K562 (cell line): ENCODE data around the gene PACC1. TPM values are rescaled to one million over a fixed set of nuclear protein-coding genes. Genes with fewer than 3 reads are reported as not detected.
A peak's percentile ranks its signal among the peaks of the same experiment; 100 is the strongest.

Experiments
- ATAC-seq: fragments of 200-7000 bp; cut with Tn5 transposase; 3 replicates; pipeline ENCODE4 v1.9.1; 2020; ENCODE audit warnings: moderate library complexity
- BruUV-seq: library from RNA; stranded (reverse); fragments of 400-500 nt; replicated peaks from 2 replicates; lab custom pipeline; 2021; lab: Mats Ljungman, UMichigan
- CTCF ChIA-PET: fragments of 300-600 bp; formaldehyde crosslinking; extraction: SDS; loops from one replicate; lab custom pipeline; 2021; ENCODE audit warnings: low intra/inter-chr PET ratio; lab: Yijun Ruan, JAX
- POLR2A ChIA-PET: fragments of 300-600, 350-650 bp; sonication (Branson Sonifier 250); formaldehyde crosslinking; extraction: SDS; loops from one replicate; lab custom pipeline; 2021; ENCODE audit warnings: antibody characterized with exemption, inconsistent platforms; lab: Yijun Ruan, JAX
- DNase-seq, 4 experiments: peaks; one replicate each; pipeline versions ENCODE4 v3.0.0 to v3.0.0-alpha.2; 2011 to 2018; ENCODE audit warnings: low spot score in 3 of 4, mixed read lengths in 3 of 4; ENCODE audit errors: extremely low read depth in 1 of 4
- FAIRE-seq: peaks from 2 replicates; lab custom pipeline; 2011; peaks lifted over from hg19 to GRCh38; lab: Jason Lieb, UNC
- H2AFZ ChIP-seq: 2 replicates; pipeline ENCODE4 v1.6.0; 2011; ENCODE audit warnings: low read depth, low read length, control low read depth, inconsistent platforms
- H3K27ac ChIP-seq: fragments of 200-600 bp; 3 replicates; pipeline ENCODE4 v1.8.0; 2011; ENCODE audit warnings: low read depth, mild to moderate bottlenecking, control low read depth, inconsistent platforms, low read length, moderate library complexity, mixed read lengths; ENCODE audit errors: extremely low read depth
- H3K27me3 ChIP-seq, 2 experiments: fragments of 300-600 bp in 1 of 2; 2 replicates in 1 of 2; 3 replicates in 1 of 2; pipeline versions ENCODE4 v1.6.0 to v1.8.0; 2011; ENCODE audit warnings: inconsistent platforms in 2 of 2, low read length in 2 of 2, mild to moderate bottlenecking in 1 of 2, mixed read lengths in 1 of 2, moderate library complexity in 1 of 2; ENCODE audit not compliant: control insufficient read depth in 2 of 2, insufficient read depth in 2 of 2
- H3K36me3 ChIP-seq: fragments of 300-600 bp; 3 replicates; pipeline ENCODE4 v1.8.0; 2011; ENCODE audit warnings: mild to moderate bottlenecking, low read length, inconsistent platforms; ENCODE audit not compliant: control insufficient read depth, insufficient read depth
- H3K4me1 ChIP-seq, 2 experiments: fragments of 200-600 bp in 1 of 2; replicated peaks in 1 of 2; 2 replicates in 1 of 2; 3 replicates in 1 of 2; pipeline versions ENCODE4 v1.5.1 to v1.8.0; 2011; ENCODE audit warnings: inconsistent platforms in 2 of 2, low read length in 2 of 2, mild to moderate bottlenecking in 1 of 2, mixed read lengths in 1 of 2, moderate library complexity in 1 of 2; ENCODE audit not compliant: control insufficient read depth in 2 of 2, insufficient read depth in 2 of 2
- H3K4me2 ChIP-seq: 2 replicates; pipeline ENCODE4 v1.6.1; 2011; ENCODE audit warnings: low read length, control low read depth, inconsistent platforms, mixed read lengths; ENCODE audit not compliant: insufficient read depth
- H3K4me3 ChIP-seq: fragments of 200-600 bp; sonication (generic), shearing (Covaris generic); 2 replicates; pipeline ENCODE4 v1.5.1; 2016; ENCODE audit warnings: control low read depth, inconsistent platforms
- H3K79me2 ChIP-seq: fragments of 200-600 bp; 3 replicates; pipeline ENCODE4 v1.8.0; 2011; ENCODE audit warnings: low read length, inconsistent platforms; ENCODE audit not compliant: control insufficient read depth, insufficient read depth
- H3K9ac ChIP-seq, 2 experiments: 2 replicates each; pipeline versions ENCODE4 v1.6.0 to v1.6.1; 2011; ENCODE audit warnings: low read depth in 2 of 2, low read length in 2 of 2, control low read depth in 1 of 2, inconsistent platforms in 1 of 2, mild to moderate bottlenecking in 1 of 2, mixed read lengths in 1 of 2; ENCODE audit not compliant: insufficient read depth in 1 of 2
- H3K9me1 ChIP-seq: one replicate; pipeline ENCODE4 v1.6.0; 2011; ENCODE audit warnings: inconsistent platforms, mild to moderate bottlenecking, low read length, moderate library complexity; ENCODE audit not compliant: control insufficient read depth, insufficient read depth
- H3K9me3 ChIP-seq: replicated peaks from 2 replicates; pipeline ENCODE4 v1.5.1; 2011; ENCODE audit warnings: low read depth, low read length, inconsistent platforms; ENCODE audit not compliant: control insufficient read depth, insufficient read depth
- H4K20me1 ChIP-seq: replicated peaks from 2 replicates; pipeline ENCODE4 v1.6.1; 2011; ENCODE audit warnings: low read length, inconsistent platforms, mixed read lengths; ENCODE audit not compliant: control insufficient read depth, insufficient read depth
- BCOR ChIP-seq: fragments of 450-650 bp; IDR thresholded peaks from 2 replicates; pipeline ENCODE4 v1.6.1; 2016
- NONO ChIP-seq, 2 experiments: fragments of 200-400 bp in 1 of 2; fragments of 450-650 bp in 1 of 2; formaldehyde crosslinking in 1 of 2; IDR thresholded peaks; 2 replicates each; pipeline ENCODE4 v1.6.1; 2017; ENCODE audit warnings: low read depth in 2 of 2, mild to moderate bottlenecking in 2 of 2, moderate library complexity in 2 of 2, low read length in 1 of 2
- RBM25 ChIP-seq: fragments of 200-400 bp; formaldehyde crosslinking; IDR thresholded peaks from 2 replicates; pipeline ENCODE4 v1.6.1; 2018; ENCODE audit warnings: low read length, low read depth, moderate library complexity; ENCODE audit not compliant: severe bottlenecking
- ZNF354B ChIP-seq: fragments of 250-450 bp; sonication (Bioruptor Pico); IDR thresholded peaks from 2 replicates; pipeline ENCODE4 v1.4.0; 2020
- ZNF507 ChIP-seq: conservative IDR thresholded peaks from 2 replicates; pipeline ENCODE4 v1.6.1; 2017; ENCODE audit warnings: missing genetic modification characterization, missing compliant biosample characterization
- WGBS: fragments of 100-300 bp; shearing (Covaris generic); methylation state at CpG from one replicate; pipeline ENCODE4 v1.1.6; 2016; ENCODE audit warnings: low coverage, mixed read lengths; ENCODE audit not compliant: insufficient coverage; ENCODE audit errors: missing lambda C conversion rate; 5-methylcytosine and 5-hydroxymethylcytosine counted together
- in situ Hi-C: fragments of 300-500 bp; cut with MboI; formaldehyde crosslinking; loops from 4 replicates; pipeline ENCODE4 v1.15.0; 2018; ENCODE audit warnings: inconsistent platforms, mixed read lengths
- intact Hi-C: fragments of 100-400 bp; cut with micrococcal nuclease; formaldehyde crosslinking; loops from 2 replicates; pipeline ENCODE4 v1.14.2; 2022
- polyA plus RNA-seq, 8 experiments: library from polyadenylated mRNA; depleted of rRNA in 4 of 8; stranded (reverse) in 5 of 8; unstranded in 3 of 8; fragments of >200 nt; fragmentation: Nextera tagmentation in 2 of 8; fragmentation: Illumina TruSeq in 1 of 8; extraction: Ambion mirVana in 2 of 8; extraction: Trizol in 1 of 8; gene quantifications; 2 replicates each; pipeline versions ENCODE4 v1.2.1 to v1.2.3, GENCODE V29; 2011 to 2014; ENCODE audit warnings: inconsistent platforms in 1 of 8, missing spikeins in 1 of 8
- total RNA-seq, 7 experiments: library from RNA; depleted of rRNA in 6 of 7; stranded (reverse); fragments of >200 nt in 6 of 7; fragmentation: Illumina TruSeq in 2 of 7; extraction: Trizol in 2 of 7; gene quantifications; 2 replicates each; pipeline versions ENCODE4 v1.2.1 to v1.2.3, GENCODE V29; 2011 to 2021; ENCODE audit warnings: low replicate concordance in 1 of 7
- TF ChIP-seq, protein P1 (sequence below): fragments of 250-450 bp; sonication (Bioruptor Pico); IDR thresholded peaks from 2 replicates; pipeline ENCODE4 v1.4.0; 2020; ENCODE audit warnings: mild to moderate bottlenecking, moderate library complexity

PACC1 gene
- total and polyA plus RNA-seq, 9 of the 15 experiments (the other 6 are each of a cell fraction or from before 2014, with no cell fraction given) = 7.1 to 19.3 (median 14.9) TPM

DNA sequence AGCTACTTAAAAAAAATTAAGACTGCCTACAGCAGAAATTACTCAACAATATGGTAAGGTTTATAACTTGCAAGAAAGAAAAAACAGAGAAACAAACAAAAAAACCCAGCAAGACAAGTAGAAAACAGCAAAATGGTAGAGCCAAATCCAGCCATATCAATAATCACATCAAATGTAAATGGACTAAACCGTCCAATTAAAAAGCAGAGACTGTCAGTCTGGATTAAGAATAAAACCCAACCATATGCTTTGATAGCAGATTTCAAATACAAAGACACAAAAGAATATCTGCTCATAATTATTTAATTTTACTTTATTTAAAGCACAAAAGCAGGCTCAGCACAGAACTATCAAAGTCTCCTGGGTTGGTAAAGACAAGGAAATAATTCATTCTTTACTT, 17.5 kb downstream of the PACC1 start:
- Histone ChIP-seq H2AFZ (no peak overlapping the region), H3K9me3 (peaks cover 3% of the 10 kb centered on the region; the same call in 1 of the 2 replicates), H3K4me3 (no peak overlapping the region), H3K4me2 (no peak overlapping the region), H3K27me3 (no peaks in the 10 kb centered on the region), H3K9me1 (no peaks in the 10 kb centered on the region), H3K27ac (no peak overlapping the region)
- ChIA-PET CTCF (no interaction called here), POLR2A (no interaction called here)
- ATAC-seq = no peak
- DNase-seq = no peak
- BruUV-seq = no TSS peak
- TF ChIP-seq ZNF354B (CRISPR knock-in tag) (peak; percentile 71; the same call in 1 of the 2 replicates), ZNF507 (peak; percentile 98), RBM25 (peak; percentile 56), NONO (IDR thresholded peaks at IDR 0.05; ENCODE audit: low read depth in 2 of 2, low read length in 1 of 2) (no peak), BCOR (0 out of 2 replicates have a peak, but pooled peaks have one; percentile 3)
- TF ChIP-seq, protein P1, sequence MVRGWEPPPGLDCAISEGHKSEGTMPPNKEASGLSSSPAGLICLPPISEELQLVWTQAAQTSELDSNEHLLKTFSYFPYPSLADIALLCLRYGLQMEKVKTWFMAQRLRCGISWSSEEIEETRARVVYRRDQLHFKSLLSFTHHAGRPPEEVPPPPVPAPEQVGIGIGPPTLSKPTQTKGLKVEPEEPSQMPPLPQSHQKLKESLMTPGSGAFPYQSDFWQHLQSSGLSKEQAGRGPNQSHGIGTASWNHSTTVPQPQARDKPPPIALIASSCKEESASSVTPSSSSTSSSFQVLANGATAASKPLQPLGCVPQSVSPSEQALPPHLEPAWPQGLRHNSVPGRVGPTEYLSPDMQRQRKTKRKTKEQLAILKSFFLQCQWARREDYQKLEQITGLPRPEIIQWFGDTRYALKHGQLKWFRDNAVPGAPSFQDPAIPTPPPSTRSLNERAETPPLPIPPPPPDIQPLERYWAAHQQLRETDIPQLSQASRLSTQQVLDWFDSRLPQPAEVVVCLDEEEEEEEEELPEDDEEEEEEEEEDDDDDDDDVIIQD = no peak
- TF ChIP-seq, all 486 proteins: peak for 4
- FAIRE-seq = no peak
- intact Hi-C loops (no loop called here), in situ Hi-C loops (no loop called here)
- 69% methylated on average over 1 of the region's 1 CpG for WGBS
- no peaks in the 10 kb centered on the region for H3K4me1 ChIP-seq
- H3K9ac ChIP-seq = no peak overlapping the region
- no peaks in the 10 kb centered on the region for H3K79me2 ChIP-seq
- H4K20me1 ChIP-seq = no peaks in the 10 kb centered on the region
- H3K36me3 ChIP-seq = peaks cover 10% of the 10 kb centered on the region
